ENCODE measurements around the gene SEC23IP.

The SEC23IP gene

DNA sequence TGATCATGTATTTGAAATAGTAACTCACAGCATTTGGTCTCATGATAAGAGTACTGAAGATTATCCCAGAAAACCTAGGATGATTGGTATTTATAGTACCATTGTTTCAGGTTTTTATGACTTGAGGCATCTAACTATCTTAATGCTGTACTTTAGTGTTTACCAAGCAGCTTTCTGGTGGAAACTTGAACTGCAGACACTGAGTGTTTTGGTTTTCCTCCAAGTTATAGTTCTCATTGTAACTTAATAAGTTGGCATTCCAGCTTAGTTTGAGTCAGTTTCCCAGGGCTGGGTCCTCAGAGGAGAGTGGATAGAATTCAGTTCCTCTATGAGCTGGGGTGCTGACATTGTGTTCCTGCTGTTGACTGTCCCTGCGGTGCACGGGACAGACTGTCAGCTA, 50.4 kb downstream of the SEC23IP start:
- no peak for DNase-seq

DNA sequence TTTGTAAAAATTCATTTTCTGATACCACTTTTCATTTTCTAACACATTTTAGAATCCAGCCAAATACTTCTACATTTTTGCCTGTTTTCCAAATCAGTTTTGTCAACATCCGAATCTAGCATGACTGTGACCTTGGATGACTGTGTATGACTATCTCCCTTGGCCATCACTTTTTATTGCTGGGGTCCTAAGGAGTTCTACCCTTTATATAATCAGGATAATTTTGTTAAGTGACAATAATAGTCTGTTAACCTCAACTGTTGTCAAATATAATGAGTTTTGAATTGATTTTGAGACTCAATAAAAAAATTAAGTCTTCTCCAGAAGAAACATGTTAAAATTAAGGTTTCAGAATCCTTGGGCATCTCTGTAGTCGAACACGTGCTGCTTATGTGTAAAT, 53.3 kb downstream of the SEC23IP start:
- no peak for DNase-seq

DNA sequence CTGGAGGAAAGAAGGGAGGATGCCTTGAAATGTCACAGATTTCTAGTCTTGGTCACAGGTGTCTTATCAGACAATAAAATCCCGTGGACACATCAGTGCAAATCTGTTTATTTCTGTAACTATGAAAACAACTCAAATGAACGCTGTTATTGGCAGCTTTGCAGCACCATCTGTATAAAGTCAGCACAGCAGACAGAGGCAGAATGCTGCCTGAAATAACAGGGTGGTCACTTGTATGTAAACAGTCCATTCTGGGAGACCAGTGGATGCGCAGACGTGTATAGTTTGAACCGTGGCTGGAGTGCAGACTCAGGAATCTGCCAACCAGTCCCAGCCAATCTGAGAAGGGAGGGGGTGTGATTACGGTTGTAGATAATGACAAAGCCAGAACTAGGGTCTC, 54.8 kb downstream of the SEC23IP start:
- DNase-seq: no peak

DNA sequence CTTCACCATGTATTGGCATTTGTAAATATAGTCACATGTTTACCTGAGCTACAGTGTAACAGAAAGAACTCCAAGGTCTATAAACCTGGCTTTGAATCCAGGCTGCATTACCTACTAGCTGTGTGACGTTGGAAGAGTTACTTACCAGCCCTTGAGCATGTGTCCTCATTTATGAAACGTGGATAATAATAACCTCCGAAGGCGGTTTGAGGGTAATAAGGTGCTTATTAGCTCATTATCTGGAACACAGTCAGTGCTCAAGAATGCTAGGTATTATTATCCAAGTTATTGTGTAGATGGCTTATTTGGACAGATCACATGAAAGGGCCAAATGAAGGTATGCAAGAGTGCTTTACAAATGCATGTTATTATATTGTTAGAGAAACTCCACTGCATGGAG, 64.9 kb downstream of the SEC23IP start:
- no peak for DNase-seq

DNA sequence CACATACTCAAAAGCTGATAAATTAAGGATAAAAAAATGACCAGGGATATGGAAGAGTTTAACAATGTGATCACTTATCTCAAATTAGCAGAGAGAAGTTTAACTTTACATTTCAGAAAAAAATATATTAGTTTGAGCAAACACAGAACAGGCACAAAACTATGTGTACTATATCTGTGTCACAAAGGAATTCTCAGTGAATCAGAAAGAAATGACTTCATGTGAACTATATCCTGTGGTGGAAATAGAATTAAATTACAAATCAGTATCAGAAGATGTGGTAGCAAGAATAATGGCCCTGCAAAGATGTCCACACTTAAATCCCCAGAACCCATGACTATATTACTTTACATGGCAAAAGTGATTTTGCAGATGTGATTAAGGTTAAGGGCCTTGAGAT, 70.3 kb downstream of the SEC23IP start:
- DNase-seq: no peak

DNA sequence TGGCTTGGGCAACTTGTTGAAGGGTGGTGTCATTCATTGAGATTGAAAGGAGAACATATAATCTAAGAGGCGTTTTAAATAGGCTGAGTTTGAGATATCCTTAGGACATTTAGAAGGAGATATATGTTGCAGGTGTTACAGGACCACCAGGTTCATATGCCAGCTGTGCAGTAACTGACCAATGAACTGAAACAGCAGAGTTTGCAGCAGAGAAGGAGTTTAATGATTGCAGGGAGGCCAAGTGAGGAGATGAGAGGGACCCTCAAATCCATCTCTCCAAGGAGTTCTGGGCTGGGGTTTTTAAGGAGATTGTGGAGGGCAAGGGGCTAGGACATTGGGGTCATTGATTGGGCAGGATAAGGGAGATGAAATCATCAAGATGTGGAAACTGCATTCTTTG, 74.5 kb downstream of the SEC23IP start:
- no peak for DNase-seq

DNA sequence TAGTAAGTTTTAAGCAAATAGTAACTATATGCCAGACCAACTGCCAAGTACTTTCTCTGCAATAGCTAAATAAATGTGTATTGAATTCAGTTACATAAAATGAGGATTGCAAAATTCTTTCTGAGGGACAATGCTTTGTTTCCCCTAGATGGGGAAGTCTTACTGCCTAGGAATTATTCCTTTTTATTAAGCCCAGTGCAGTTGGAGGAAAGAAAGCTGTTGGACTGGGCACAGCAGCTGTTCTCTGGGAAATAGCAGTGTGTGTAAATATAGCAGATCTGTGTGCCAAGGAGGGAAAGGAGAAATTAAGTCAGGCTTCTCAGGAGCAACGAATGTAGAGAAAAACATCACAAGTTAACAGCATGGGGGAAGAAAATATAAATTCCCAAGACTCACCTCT, 77.1 kb downstream of the SEC23IP start:
- DNase-seq: no peak

DNA sequence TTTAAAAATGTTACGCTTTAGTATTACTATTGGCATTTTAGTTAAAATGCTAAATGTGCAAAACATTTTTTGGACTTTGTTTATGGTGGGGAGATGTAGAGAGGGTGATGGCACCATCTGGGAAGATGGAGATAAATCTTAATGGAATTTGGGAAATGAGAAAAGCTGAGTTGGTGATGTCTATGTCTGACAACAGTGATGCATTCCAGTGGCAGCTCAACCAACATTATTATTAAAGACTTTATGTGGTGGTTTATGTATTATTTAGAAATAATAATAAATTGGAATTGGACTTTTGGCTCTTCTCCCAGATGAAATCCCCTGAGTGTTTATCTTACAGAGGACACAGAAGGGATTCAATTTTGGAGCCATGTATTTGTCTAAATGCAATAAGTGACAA, 77.6 kb downstream of the SEC23IP start:
- DNase-seq: no peak

DNA sequence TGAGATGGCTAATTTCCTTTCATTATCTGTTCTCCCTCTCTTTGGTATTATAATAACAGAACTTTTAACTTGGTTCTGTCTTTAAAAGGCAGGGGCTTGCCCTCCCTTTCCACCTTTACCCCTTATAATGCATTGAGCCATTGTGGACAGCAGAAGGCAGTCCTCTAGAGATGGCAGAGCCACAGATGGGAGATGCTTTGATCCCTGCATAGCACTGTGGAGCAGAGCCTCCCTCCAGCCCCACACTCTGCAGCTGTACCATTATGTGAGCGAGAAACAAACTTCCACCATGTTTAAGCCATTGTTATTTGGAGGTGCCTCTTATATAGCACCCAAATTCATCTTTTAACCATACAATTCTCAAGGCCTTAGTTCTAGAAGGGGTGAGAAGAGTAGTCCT, 78.4 kb downstream of the SEC23IP start:
- DNase-seq: no peak

DNA sequence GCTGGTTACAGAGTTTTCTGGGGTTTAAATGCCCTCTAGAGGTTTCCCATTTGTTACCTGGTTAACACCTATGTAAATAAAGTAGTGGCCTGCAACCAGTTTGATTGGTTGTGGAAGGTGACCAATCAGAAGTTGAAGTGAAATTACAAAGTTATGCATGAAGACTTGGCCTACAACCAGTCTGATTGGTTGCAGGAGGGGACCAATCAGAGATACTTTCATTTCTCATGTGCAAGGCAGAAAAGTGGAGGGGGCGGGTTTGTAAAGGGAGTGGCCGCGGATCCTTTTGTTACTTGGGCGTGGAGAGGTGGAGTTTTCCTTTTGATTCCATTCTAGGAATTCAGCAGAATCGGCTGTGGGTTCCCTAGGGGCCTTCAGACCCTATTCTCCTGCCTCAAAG, 80.8 kb downstream of the SEC23IP start:
- DNase-seq: no peak

DNA sequence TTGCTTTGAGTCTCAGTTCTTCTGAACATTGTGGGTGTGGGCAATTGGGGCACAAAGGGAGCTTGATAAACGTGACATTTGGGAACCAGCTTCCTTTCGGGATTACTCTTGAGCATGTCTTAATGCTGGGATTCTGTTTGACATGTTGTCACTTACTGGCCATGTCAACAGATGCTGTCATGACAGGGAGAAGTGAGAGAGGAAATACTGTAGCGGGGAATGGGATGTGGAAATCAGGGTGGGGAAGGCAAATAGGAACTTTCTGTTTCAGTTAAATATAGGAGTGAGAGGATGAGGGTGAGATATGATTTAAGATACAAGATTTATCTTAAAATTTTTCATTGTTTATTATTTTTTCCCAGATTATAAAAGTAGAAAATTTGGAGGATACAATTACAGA, 83.9 kb downstream of the SEC23IP start:
- DNase-seq: no peak

DNA sequence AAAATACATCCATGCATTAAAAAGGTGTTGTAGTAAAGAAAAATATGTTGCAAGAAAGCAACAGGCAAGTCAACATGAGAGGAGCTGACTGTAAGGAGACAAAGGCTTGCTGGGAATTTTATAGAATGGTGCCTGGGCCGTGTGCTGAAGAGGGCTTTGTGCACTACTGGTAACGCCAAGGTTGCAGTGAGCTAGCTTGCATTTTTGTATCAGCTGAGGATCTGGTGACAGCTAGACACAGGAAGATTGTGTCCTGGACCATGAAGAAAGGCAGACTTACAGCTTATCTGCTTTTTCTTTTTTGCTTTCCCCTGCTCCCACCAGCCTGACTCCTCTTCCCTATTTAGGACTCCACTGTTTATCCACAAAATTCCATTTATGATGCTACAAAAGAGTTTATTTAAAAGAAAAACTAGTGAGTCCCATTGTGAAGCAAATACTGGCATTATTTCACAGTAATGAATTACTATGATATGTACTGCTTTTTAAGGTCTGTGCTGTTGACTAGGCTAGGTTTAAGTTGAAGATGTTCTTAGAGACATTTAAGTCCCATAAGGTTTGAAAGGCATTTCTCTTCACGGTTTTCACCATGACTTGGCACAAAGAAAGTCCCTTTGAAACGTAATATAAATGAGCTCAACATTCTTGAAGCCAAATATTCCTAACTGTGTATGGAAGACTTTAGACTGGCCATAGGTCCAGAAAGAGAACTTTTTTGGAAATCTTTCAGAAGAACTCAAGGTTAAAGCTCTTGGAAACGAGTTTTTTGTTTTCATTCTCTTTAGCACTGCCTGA, 88.6 kb downstream of the SEC23IP start:
- DNase-seq: no peak

DNA sequence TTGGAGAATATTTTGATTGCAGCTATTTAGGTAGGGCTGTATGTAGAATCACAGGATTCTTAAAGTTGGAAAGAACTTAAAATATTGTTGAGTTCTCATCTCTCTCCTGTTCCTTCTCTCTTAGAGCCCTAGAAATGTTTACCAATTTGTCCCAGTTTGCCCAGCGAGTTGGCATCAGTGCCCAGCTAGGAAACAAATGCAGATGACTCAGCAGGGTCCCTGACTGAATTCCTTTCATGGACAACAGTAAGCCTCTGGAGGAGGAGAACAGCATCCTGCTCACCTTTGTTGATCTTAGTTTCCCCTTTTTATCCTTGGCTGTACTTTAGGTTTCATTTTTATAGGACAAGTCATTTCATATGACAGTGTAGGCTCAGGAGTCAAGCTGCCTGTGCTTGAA, 89.3 kb downstream of the SEC23IP start:
- DNase-seq: no peak

DNA sequence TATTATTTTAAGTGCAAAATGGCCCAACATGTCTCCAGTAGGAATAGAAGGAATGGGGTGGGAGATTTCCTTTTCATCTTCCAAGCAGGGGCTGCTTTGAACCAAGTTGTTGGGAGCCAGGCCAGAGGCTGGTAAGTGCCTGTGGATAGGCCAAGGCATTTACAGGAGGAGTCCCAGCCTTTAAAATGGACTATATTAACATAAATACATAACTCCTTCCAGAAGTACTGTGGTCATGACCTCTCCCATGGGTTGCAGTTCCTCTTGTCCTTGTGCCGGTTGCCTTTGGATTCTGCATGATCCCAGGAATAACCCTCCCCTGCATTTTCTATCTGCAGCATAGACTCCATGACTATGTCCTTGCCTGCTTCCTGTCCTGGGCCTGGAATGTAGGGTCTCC, 95.8 kb downstream of the SEC23IP start:
- DNase-seq: no peak

DNA sequence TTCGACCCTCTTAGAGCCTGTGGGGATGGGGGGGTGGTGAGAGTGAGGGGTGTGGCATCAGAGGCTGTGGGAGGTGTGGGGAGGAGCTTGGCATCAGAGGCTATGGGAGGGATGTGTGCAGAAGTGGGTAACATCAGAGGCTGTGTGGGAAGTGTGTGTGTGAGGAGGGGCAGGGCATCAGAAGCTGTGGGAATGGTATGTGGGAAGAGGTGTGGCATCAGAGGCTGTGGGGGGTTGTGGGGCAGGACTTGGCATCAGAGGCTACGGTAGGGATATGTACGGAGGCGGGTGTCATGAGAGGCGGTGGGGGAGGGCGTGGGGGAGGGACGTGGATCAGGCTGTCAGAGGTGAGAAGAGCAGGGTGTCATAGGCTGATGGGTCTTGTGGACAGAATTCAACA, 97.4 kb downstream of the SEC23IP start:
- no peak for DNase-seq

DNA sequence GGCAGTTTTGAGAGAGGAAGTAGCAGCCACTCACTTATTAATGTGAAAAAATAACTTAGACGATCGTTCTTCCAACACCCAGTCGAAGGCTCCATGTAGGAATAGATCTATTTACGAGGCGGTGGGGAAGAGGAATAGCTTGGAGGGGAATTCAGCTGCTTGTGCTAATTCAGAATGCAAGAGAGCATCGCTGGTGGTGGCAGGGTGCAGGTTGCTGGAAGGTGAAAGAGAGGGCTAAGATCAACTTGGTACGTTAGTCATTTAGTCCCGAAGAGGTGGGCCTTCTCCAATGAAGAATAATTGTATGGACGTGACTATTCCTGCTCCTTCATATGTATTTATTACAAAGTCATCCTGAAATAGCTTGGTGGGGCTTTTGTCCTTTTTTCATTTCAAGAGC, 98.5 kb downstream of the SEC23IP start:
- no peak for DNase-seq

DNA sequence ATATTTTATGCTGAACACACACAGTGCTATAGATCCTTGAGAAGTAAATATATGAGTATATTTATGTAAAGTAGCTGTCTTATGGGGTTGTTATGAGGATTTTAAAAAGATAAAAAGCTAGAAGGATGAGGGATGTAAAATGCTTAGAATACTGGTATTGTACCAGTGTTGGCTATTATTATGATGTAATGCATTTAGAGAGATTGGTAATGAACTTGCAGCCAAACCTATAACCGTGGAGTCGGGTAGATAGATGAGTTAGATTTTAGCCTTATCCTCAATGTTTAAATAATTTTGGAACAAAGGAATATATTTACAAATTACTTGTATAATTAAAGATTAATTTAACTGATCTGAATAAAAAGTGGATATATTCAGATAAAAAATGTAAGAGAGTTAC, 99.3 kb downstream of the SEC23IP start:
- DNase-seq: no peak
